ENCODE results near the gene ACAD9.

Gene ACAD9

GRCh38 chr3:128881576-128881975 lies 2.2 kb downstream of the ACAD9 start:
- TF ChIP-seq CTCF (conservative IDR thresholded peaks at IDR 0.05; ENCODE audit: low read depth, low read length) = no peak
- H3K4me3 ChIP-seq (ENCODE audit: low read length) = no peak overlapping the region
- DNase-seq (ENCODE audit: low read depth) = no peak

GRCh38 chr3:128882719-128883118 lies 3.3 kb downstream of the ACAD9 start:
- H3K4me3 ChIP-seq (ENCODE audit: low read length) = no peak overlapping the region
- no peak for DNase-seq (ENCODE audit: low read depth)
- no peak for TF ChIP-seq CTCF (conservative IDR thresholded peaks at IDR 0.05; ENCODE audit: low read depth, low read length)

GRCh38 chr3:128884992-128885391 lies 5.6 kb downstream of the ACAD9 start:
- H3K4me3 ChIP-seq (ENCODE audit: low read length) = no peak overlapping the region
- no peak for DNase-seq (ENCODE audit: low read depth)
- TF ChIP-seq CTCF (conservative IDR thresholded peaks at IDR 0.05; ENCODE audit: low read depth, low read length) = no peak

- no peak overlapping the region for H3K4me3 ChIP-seq (ENCODE audit: low read length)
- DNase-seq (ENCODE audit: low read depth) = no peak
- TF ChIP-seq CTCF (conservative IDR thresholded peaks at IDR 0.05; ENCODE audit: low read depth, low read length) = no peak
Observed at GRCh38 chr3:128889139-128889894, 9.9 kb downstream of the ACAD9 start.

- no peak for TF ChIP-seq CTCF (conservative IDR thresholded peaks at IDR 0.05; ENCODE audit: low read depth, low read length)
- no peak for DNase-seq (ENCODE audit: low read depth)
- no peak overlapping the region for H3K4me3 ChIP-seq (ENCODE audit: low read length)
Observed at GRCh38 chr3:128895843-128896697, 16.6 kb downstream of the ACAD9 start.

- H3K4me3 ChIP-seq (ENCODE audit: low read length) = no peak overlapping the region
- no peak for DNase-seq (ENCODE audit: low read depth)
- TF ChIP-seq CTCF (conservative IDR thresholded peaks at IDR 0.05; ENCODE audit: low read depth, low read length) = no peak
Observed at GRCh38 chr3:128902426-128902825, 23.0 kb downstream of the ACAD9 start.

Data from retinal pigment epithelial cell (primary cell).